Small intestine (tissue), 7 donors: Measurements from ENCODE around the gene MINDY4. TPM values are rescaled to one million over a fixed set of nuclear protein-coding genes. Genes with fewer than 3 reads are reported as not detected.

Source experiments
- DNase-seq, 2 donors: peaks; one replicate each; pipeline versions ENCODE4 v3.0.0 to v3.0.0-alpha.2; 2013
- FAIRE-seq: peaks from 2 replicates; lab custom pipeline; 2012; peaks lifted over from hg19 to GRCh38; lab: Jason Lieb, UNC
- H3K27ac ChIP-seq, 3 donors: one replicate each; pipeline ENCODE4 v1.5.1; 2013; ENCODE audit warnings: low read length in 2 of 3, mild to moderate bottlenecking in 2 of 3, control low read depth in 1 of 3, inconsistent platforms in 1 of 3, low read depth in 1 of 3, moderate library complexity in 1 of 3
- H3K27me3 ChIP-seq, 3 donors: one replicate each; pipeline ENCODE4 v1.6.1; 2013; ENCODE audit warnings: low read length in 3 of 3, inconsistent platforms in 1 of 3; ENCODE audit not compliant: control insufficient read depth in 3 of 3, insufficient read depth in 3 of 3
- H3K36me3 ChIP-seq, 3 donors: one replicate each; pipeline ENCODE4 v1.6.1; 2013; ENCODE audit warnings: low read length in 3 of 3, inconsistent platforms in 1 of 3, low read depth in 1 of 3, mild to moderate bottlenecking in 1 of 3, moderate library complexity in 1 of 3; ENCODE audit not compliant: control insufficient read depth in 3 of 3, insufficient read depth in 2 of 3
- H3K4me1 ChIP-seq, 3 donors: one replicate each; pipeline ENCODE4 v1.6.1; 2013; ENCODE audit warnings: low read length in 2 of 3, inconsistent platforms in 1 of 3, low read depth in 1 of 3, mild to moderate bottlenecking in 1 of 3, moderate library complexity in 1 of 3; ENCODE audit not compliant: control insufficient read depth in 3 of 3, insufficient read depth in 2 of 3
- H3K4me3 ChIP-seq, 3 donors: one replicate each; pipeline ENCODE4 v1.5.1; 2013; ENCODE audit warnings: low read length in 3 of 3, control low read depth in 1 of 3, inconsistent platforms in 1 of 3, low read depth in 1 of 3, mild to moderate bottlenecking in 1 of 3, moderate library complexity in 1 of 3
- H3K9me3 ChIP-seq, 2 donors: one replicate each; pipeline ENCODE4 v1.6.1; 2013; ENCODE audit warnings: low read depth in 1 of 2, low read length in 1 of 2; ENCODE audit not compliant: control insufficient read depth in 2 of 2, insufficient read depth in 1 of 2
- WGBS, 3 donors: extraction: QIAGEN DNeasy Blood & Tissue Kit; methylation state at CpG; one replicate each; pipeline ENCODE4 v1.1.7; 2013; 5-methylcytosine and 5-hydroxymethylcytosine counted together
- polyA plus RNA-seq, 4 donors: library from polyadenylated mRNA; stranded (reverse) in 3 of 4; unstranded in 1 of 4; fragments of 200-250 nt in 3 of 4; fragments of 120-200 nt in 1 of 4; gene quantifications; one replicate each; pipeline versions ENCODE4 v1.2.1 to v1.2.3, GENCODE V29; 2013
- donor health status: healthy with polysubstance abuse.
- donor health status: control.
- donor health status: control.
- donor health status: Bipolar disorder and iron deficiency.
- donor health status: healthy.

Gene MINDY4
- polyA plus RNA-seq, 4 donors, result 0.22 to 6.5 (median 1.9) TPM

DNA sequence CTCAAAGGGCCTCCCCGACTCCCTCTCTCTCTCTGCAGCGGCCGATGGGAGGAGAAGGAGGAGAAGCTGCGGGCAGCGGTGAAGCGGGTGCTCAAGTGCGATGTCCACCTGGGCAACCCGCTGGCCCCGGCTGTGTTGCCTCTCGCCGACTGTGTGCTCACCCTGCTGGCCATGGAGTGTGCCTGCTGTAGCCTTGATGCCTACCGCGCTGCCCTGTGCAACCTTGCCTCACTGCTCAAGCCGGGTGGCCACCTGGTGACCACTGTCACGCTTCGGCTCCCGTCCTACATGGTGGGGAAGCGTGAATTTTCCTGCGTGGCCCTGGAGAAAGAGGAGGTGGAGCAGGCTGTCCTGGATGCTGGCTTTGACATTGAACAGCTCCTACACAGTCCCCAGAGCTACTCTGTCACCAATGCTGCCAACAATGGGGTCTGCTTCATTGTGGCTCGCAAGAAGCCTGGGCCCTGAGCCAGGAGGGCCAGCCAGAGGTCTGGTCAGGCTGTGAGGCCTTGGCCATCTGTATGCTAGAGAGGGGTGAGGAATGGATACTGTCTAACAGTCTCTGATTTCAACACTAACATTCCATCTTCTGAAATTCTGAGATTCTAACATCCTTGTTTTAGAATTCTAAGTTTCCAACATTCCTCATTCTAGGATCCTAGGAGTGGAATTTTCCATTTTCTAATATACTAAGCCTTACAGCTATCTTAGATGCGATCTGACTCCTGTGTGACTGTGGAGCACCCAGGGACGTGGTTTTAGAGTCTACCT, 15.6 kb upstream of the MINDY4 start:
- Histone ChIP-seq H3K4me3 (no peak overlapping the region), H3K4me1 (peaks cover 10 to 26% (median 18%) of the 10 kb centered on the region in 3 donors), H3K27me3 (no peaks in the 10 kb centered on the region), H3K36me3 (peaks cover 0 to 9% (median 0%) of the 10 kb centered on the region in 3 donors), H3K9me3 (peaks cover 0 to under 1% of the 10 kb centered on the region in 2 donors), H3K27ac (no peak overlapping the region)
- 77 to 92% (median 86%) methylated on average over 20 to 22 of the region's 22 CpGs for WGBS, 3 donors
- FAIRE-seq, result no peak
- no peak for DNase-seq

DNA sequence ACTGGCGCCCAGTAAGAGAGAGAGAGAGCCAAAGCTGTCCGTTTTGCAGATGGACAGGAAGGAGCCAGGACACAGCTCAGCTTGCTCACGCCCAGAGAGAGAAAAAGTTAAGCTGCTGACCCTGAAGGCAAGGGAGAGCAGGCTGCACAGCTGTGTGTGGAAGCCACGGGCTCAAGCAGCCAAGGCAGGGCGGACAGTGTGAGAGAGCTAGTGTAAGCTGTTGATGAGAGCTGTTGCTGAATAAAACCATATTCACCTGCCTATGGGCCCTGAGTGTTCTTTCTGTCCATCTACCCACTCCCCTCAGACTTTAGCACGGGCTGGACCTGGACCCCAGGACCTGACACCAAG, 13.9 kb upstream of the MINDY4 start:
- Histone ChIP-seq H3K4me1 (peaks cover 3 to 23% (median 6%) of the 10 kb centered on the region in 3 donors), H3K27me3 (no peaks in the 10 kb centered on the region), H3K27ac (no peak overlapping the region), H3K36me3 (peaks cover 0 to 9% (median 0%) of the 10 kb centered on the region in 3 donors), H3K4me3 (no peak overlapping the region), H3K9me3 (no peaks in the 10 kb centered on the region)
- no peak for FAIRE-seq
- no peak for DNase-seq
- 68 to 80% (median 76%) methylated on average over 6 of the region's 6 CpGs for WGBS, 3 donors

DNA sequence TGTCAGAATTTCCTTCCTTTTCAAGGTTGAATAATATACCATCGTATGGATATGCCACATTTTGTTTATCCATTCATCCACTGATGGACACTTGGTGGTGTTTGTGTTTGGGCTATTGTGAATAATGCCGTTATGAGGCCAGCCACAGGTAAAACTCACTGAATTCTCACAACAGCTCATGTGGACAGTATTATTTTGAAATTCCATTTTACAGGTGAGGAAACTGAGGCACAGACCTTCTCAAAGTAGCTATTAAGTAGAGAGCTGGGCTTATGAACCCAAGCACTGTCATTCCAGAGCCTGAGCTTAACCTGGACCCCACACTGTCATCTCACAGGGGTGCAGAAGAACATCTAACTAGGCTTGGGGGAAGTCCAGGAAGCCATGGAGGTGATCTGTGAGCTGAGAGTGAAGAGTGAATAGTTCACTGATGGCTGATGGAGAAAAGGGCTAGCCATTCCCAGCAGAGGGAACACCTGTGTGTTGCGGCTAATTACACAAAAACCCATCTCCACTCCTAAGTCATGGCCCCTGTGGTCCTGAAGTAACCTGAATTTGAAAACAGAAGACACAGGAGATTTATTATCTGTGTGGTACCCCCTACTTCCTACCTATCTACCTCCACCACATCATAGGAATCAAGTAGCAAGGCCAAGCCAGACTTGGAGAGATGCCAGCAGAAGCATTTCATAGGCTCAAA, 10.6 kb upstream of the MINDY4 start:
- H3K4me1 ChIP-seq, result peaks cover 0 to 33% (median 6%) of the 10 kb centered on the region in 3 donors
- peaks cover 0 to 2% (median 0%) of the 10 kb centered on the region in 3 donors for H3K36me3 ChIP-seq
- DNase-seq, result no peak
- no peaks in the 10 kb centered on the region for H3K9me3 ChIP-seq
- H3K27ac ChIP-seq, result peak overlapping the region in 1 of 3 donors; percentile 39
- WGBS, 3 donors, result 90 to 98% (median 96%) methylated on average over 3 of the region's 3 CpGs
- H3K4me3 ChIP-seq, result no peak overlapping the region
- H3K27me3 ChIP-seq, result no peaks in the 10 kb centered on the region
- no peak for FAIRE-seq

DNA sequence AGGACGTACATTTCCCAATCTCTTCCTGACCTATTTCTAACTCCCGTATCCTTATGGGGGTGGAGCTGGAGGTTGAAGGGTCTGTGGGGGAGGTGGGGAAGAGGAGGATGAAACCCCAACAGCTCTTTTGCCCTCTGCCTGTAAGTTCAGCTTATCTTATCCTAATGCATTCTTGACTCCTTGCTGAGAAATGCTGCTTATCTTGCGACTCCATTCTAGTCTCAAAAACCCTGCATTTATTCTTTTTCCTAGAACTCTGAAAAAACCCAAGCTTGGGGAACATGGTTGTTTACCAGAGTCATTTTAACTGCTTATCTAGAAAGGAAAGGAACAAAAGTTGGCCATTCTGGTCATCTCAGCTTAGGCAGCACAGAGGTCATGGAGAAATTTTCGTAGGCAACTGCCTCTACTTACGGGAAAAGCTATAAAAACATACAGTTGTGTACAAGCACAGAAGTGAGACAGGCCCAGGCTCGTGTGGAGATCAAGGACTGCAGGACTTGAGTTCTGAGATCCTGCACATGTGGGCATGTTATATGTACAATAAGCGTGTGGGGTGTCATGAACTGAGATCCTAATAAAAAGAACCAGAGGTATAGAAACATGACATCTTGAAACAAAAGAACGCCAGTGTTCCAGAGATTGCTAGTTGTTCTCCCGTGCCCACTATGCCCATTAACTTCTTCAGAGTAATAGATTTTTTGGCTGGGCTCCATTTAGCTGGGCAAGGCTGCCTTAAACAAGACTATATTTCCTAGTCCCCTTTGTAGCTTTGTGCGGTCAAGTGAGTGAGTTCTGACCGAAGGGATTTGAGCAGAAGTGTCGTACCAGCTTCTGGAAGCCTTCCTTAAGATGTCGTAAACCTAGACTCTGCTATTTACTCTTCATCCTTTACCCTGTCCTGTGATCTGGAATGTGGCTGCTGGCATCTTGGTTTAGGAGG, 9.7 kb upstream of the MINDY4 start:
- Histone ChIP-seq H3K27me3 (no peaks in the 10 kb centered on the region), H3K27ac (peak overlapping the region in 1 of 3 donors; percentile 39), H3K36me3 (peaks cover 0 to 2% (median 0%) of the 10 kb centered on the region in 3 donors), H3K9me3 (no peaks in the 10 kb centered on the region), H3K4me1 (peaks cover 0 to 39% (median 6%) of the 10 kb centered on the region in 3 donors), H3K4me3 (no peak overlapping the region)
- DNase-seq (peak in 1 of 2 donors; percentile 50), FAIRE-seq (no peak)
- 76 to 80% (median 77%) methylated on average over 13 of the region's 13 CpGs for WGBS, 3 donors

DNA sequence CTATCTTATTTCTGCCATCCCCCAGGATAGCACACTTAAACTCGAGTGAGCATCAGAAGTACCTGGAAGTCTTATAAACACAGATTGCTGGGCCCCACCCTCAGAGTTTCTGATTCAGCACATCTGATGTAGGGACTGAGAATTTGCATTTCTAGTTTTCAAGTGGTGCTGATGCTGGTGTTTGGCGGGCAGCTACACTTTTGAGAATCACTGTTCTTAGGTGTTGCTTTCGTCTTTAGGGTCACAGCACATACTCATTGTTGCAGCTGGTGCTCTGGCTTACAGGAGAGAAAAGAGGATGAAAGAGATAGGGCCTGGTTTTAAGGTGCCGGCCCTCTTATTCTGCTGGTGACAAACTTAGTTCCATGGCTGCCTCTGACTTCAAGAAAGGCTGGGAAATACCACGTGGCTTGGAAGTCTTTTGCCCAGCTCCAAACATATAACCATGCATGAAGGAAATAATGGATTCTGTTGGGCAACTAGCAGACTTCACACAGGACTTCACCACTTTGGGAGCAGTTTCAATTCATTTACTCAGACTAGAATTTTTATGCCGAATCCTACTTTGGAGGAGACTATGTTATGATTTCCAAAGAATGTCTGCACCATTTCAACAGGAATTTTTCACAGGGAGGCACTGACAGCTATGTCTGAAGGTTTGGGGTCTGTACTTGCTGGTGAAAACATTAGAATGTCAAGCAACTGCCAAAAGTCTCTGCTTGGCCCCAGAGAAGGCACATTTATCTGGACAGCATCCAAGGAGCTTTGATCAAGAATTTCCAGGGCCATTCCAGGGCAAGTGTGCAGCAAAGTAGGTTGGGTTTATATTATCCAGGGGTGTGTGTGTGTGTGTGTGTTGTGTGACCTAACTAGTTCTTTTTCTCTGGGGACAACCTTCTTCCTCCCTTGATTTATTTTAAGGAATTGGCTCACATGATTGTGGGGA, 6.9 kb upstream of the MINDY4 start:
- no peaks in the 10 kb centered on the region for H3K9me3 ChIP-seq
- 70 to 79% (median 72%) methylated on average over 6 of the region's 6 CpGs for WGBS, 3 donors
- no peak overlapping the region for H3K27ac ChIP-seq
- peaks cover 0 to 2% (median 0%) of the 10 kb centered on the region in 3 donors for H3K36me3 ChIP-seq
- DNase-seq (no peak), FAIRE-seq (no peak)
- no peak overlapping the region for H3K4me3 ChIP-seq
- no peaks in the 10 kb centered on the region for H3K27me3 ChIP-seq
- H3K4me1 ChIP-seq, result peaks cover 0 to 47% (median 6%) of the 10 kb centered on the region in 3 donors

DNA sequence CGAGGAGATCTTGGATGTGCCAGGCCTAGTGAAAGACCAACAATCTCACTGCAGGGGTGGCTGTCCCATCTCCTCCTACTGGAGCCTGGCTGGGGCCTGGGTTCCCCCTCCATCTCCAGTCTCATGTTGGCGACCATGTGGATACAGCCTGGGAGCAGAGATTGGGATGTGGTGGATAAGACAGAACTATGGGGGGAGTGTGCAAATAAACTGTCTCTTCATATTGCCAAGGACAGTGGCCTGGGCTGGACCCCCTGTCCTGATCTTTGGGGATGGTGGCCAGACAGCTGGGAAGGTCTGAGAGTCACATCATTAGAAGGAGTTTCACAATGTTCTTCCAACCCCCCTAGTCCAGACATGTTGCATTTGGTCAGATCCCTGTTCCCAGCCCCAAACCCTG, 5.8 kb upstream of the MINDY4 start:
- H3K27ac ChIP-seq, result no peak overlapping the region
- DNase-seq (no peak), FAIRE-seq (no peak)
- H3K27me3 ChIP-seq, result no peaks in the 10 kb centered on the region
- H3K36me3 ChIP-seq, result peaks cover 0 to 2% (median 0%) of the 10 kb centered on the region in 3 donors
- H3K4me3 ChIP-seq, result no peak overlapping the region
- peaks cover 0 to 49% (median 8%) of the 10 kb centered on the region in 3 donors for H3K4me1 ChIP-seq
- 92 to 98% (median 95%) methylated on average over 2 of the region's 2 CpGs for WGBS, 3 donors
- H3K9me3 ChIP-seq, result no peaks in the 10 kb centered on the region

DNA sequence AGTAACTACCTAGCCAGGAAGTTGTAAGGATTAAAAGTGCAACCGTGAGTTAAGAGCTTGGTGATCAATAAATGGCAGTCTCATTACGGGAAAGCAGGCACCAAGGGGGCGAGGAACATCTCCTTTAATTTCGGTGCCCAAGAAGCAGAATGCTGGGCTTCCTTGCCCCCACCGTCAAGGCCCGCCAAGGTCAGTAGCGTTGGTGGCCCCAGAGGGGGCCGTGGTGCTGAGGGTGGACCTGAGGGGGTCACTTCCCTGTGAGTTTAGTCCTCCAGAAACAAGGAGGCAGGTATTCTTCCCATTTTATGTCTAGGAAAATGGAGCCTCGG, 408 bp upstream of the MINDY4 start:
- no peaks in the 10 kb centered on the region for H3K36me3 ChIP-seq
- peaks cover 3 to 29% (median 7%) of the 10 kb centered on the region in 3 donors for H3K4me1 ChIP-seq
- 38 to 49% (median 46%) methylated on average over 9 of the region's 9 CpGs for WGBS, 3 donors
- no peak for FAIRE-seq
- no peak for DNase-seq
- H3K4me3 ChIP-seq, result peak overlapping the region in 2 of 3 donors; percentile 86 to 87
- peak overlapping the region; percentile 38 to 81 (median 75) for H3K27ac ChIP-seq
- no peaks in the 10 kb centered on the region for H3K27me3 ChIP-seq
- no peaks in the 10 kb centered on the region for H3K9me3 ChIP-seq
